HEK293T (cell line): ENCODE measurements around the gene P2RX2.

ENCODE experiments used
- BHLHE40 ChIP-seq: fragments of 450-650 bp; IDR thresholded peaks from 2 replicates; pipeline ENCODE4 v1.6.1; 2016; ENCODE audit warnings: mild to moderate bottlenecking, moderate library complexity, borderline replicate concordance
- FOXA1 ChIP-seq: fragments of 450-650 bp; IDR thresholded peaks from 2 replicates; pipeline ENCODE4 v1.6.1; 2016; ENCODE audit warnings: mild to moderate bottlenecking
- FOXK2 ChIP-seq: fragments of 450-650 bp; IDR thresholded peaks from 2 replicates; pipeline ENCODE4 v1.6.1; 2016; ENCODE audit warnings: mild to moderate bottlenecking
- FOXM1 ChIP-seq: fragments of 450-650 bp; IDR thresholded peaks from 2 replicates; pipeline ENCODE4 v1.6.1; 2017; ENCODE audit warnings: mild to moderate bottlenecking, borderline replicate concordance
- NFRKB ChIP-seq: fragments of 450-650 bp; IDR thresholded peaks from 2 replicates; pipeline ENCODE4 v1.6.1; 2016; ENCODE audit warnings: mild to moderate bottlenecking, moderate library complexity
- SP1 ChIP-seq: fragments of 450-650 bp; IDR thresholded peaks from 2 replicates; pipeline ENCODE4 v1.6.1; 2017
- SUZ12 ChIP-seq: fragments of 450-650 bp; IDR thresholded peaks from 2 replicates; pipeline ENCODE4 v1.6.1; 2016; ENCODE audit warnings: mild to moderate bottlenecking
- TARDBP ChIP-seq: fragments of 450-650 bp; IDR thresholded peaks from 2 replicates; pipeline ENCODE4 v1.6.1; 2016
- ZNF384 ChIP-seq: fragments of 450-650 bp; IDR thresholded peaks from 2 replicates; pipeline ENCODE4 v1.6.1; 2016

- no peak for TF ChIP-seq SUZ12
- no peak for TF ChIP-seq BHLHE40
- TF ChIP-seq NFRKB: no peak
- TF ChIP-seq FOXK2: no peak
- TF ChIP-seq SP1: no peak
- TF ChIP-seq FOXA1: no peak
- no peak for TF ChIP-seq TARDBP
- no peak for TF ChIP-seq FOXM1
- TF ChIP-seq ZNF384: no peak
These were observed 1.4 kb upstream of the P2RX2 start for GRCh38 chr12:132617135-132617701.
